Subcutaneous adipose tissue (tissue), 4 donors: ENCODE data around the gene RASA3. TPM values are rescaled to one million over a fixed set of nuclear protein-coding genes. Genes with fewer than 3 reads are reported as not detected.

Source experiments
- CTCF ChIP-seq: fragments of 450-650 bp; IDR thresholded peaks from one replicate; pipeline ENCODE4 v1.5.1; 2016; ENCODE audit warnings: low read depth, mild to moderate bottlenecking, control low read depth, antibody characterized with exemption, moderate library complexity
- total RNA-seq, 4 donors: library from RNA; depleted of rRNA; stranded (reverse); fragments of >200 nt; gene quantifications; one replicate each; pipeline ENCODE4 v1.1.0, GENCODE V29; 2016

RASA3 gene
- total RNA-seq, 4 donors from 2014 or later, result 36.9 to 70.1 (median 46.3) TPM

DNA sequence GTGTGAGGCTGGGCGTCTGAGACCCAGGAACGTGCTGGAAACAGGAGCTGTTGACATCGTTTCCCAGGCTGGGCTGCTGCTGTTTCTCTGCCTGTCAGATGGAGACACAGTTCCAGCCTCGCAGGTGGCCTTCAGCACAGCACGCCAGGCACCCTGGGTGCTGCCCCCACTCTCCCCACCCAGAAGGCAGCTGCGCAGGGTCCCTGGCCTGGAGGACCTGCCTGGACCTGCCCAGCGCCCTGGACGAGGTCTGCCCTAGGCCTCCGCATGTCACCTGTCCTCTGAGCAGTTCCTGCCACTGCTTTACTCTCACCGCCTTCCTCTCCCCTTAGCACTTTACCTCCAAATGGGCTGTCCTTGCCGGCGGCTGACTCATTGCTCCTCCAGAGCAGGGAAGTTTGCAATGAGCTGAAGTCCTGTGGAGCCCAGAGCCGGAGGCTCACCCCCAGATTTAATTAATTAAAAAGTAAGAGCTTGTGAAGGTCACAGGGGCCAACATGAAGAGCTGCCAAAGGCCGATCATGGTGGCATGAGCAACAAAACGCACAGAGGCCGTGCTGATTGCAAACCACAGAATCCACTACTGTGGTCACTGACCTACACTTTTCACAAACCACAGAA lies 190.7 kb downstream of the RASA3 start:
- no peak for TF ChIP-seq CTCF

GRCh38 chr13:113939944-113940297 lies 192.5 kb downstream of the RASA3 start:
- TF ChIP-seq CTCF, result no peak

- no peak for TF ChIP-seq CTCF
These were observed 193.1 kb downstream of the RASA3 start for GRCh38 chr13:113939129-113939943.

DNA sequence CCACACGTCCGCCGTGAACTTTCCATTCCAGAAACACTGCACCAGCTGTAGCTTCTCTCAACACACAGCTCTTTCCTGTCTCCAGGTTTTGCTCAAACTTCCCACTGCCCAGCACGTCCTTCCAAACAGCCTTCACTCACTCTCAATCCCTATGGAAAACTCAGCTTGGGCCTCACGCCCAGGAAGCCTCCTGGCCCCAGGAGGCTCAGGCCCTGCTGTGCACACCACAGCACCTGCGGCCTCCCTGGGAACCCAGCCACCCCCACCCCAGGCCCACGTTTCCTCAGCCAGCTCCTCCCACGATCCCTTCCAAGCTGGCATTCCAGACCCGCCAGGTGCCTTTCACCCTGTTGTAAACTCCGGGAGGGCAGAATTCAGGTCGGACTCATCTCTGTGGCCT lies 193.7 kb downstream of the RASA3 start:
- TF ChIP-seq CTCF, result no peak

DNA sequence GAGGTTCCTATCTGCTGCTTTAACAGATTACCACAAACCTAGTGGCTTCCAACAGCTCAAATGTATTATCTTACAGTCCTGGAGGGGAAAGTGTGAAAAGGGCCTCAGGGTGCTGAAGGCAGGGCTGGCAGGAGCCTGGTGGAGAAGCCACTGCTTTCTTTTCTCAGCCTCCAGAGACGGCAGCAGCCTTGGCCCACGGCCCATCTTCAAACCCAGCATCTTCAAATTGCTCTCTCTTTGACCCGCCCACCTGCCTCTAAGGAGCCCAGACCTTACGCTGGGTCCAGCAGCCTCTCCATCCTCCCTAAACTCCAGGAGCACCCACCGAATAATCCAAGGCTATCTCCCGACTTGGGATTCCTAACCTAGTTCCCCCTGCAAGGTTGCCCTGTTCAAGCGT lies 194.2 kb downstream of the RASA3 start:
- no peak for TF ChIP-seq CTCF

- TF ChIP-seq CTCF, result no peak
These were observed 194.8 kb downstream of the RASA3 start for GRCh38 chr13:113937527-113938180.

DNA sequence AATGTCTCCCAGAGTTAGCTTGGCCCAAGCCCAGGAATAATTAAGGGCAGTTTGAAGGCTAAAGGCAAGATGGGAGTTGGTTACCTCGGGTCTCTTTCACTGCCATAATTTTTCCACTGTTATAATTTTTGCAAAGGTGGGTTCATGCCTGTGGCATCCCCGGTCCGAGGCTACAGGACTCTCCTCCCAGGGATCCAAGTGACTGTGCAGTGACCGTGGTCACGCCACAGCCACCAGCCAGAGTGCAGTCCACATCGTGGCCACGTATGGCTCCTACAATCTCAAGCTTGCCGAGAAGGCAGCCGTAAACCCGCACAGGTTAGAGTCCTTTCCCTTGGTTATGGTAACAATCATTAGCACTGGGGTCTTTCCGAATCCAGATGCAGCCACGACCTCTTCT lies 195.3 kb downstream of the RASA3 start:
- TF ChIP-seq CTCF, result no peak
